Retinal pigment epithelial cell (primary cell): ENCODE measurements around the gene EHBP1L1.

Source experiments
- DNase-seq: peaks from one replicate; pipeline ENCODE4 v3.0.0-alpha.2; 2010; ENCODE audit warnings: low read depth
- H3K4me3 ChIP-seq: 2 replicates; pipeline ENCODE4 v1.5.1; 2011; ENCODE audit warnings: mild to moderate bottlenecking, low read length, control low read depth, moderate library complexity
- TF ChIP-seq, protein P1 (sequence below): conservative IDR thresholded peaks from 2 replicates; pipeline ENCODE4 v1.5.1; 2011; ENCODE audit warnings: low read depth, low read length, control low read depth, inconsistent platforms

Gene EHBP1L1

DNA sequence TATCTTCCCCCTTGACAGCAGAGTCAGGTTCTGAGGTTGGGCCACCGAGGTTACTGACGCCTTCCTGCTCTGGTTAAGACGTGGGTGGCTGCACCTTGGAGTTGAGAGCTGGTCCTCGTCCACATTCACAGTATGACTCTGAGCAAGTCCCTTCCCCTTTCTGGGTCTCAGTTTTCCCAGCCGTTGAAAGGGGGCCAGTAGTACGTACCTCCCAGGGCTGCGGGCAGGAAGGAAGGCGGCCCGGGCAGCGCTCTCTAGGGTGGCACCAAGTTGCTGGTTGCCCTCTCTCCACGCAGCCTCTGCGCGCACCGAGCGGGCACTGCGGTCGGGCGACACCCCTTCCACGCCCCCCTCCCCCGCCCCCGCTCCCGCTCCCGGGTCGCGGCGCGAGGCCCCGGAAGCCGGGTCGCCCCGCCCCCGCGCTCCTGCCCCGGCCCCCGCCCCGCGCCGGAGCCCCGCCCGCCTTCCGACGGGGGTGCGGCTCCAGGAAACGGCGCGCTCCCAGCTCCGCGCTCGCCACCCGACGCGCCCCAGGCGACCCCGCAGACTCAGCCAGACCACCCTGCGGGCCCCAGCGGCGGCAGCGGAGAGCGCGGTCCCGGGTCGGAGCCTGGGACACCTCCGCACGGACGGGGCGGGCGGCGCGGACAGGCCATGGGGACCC is at the start of gene EHBP1L1:
TSS of gene EHBP1L1 (plus strand) at position 486 of the 664 bp plus-strand sequence. CDS start 250 bp downstream, outside the sequence.
- TF ChIP-seq, protein P1, sequence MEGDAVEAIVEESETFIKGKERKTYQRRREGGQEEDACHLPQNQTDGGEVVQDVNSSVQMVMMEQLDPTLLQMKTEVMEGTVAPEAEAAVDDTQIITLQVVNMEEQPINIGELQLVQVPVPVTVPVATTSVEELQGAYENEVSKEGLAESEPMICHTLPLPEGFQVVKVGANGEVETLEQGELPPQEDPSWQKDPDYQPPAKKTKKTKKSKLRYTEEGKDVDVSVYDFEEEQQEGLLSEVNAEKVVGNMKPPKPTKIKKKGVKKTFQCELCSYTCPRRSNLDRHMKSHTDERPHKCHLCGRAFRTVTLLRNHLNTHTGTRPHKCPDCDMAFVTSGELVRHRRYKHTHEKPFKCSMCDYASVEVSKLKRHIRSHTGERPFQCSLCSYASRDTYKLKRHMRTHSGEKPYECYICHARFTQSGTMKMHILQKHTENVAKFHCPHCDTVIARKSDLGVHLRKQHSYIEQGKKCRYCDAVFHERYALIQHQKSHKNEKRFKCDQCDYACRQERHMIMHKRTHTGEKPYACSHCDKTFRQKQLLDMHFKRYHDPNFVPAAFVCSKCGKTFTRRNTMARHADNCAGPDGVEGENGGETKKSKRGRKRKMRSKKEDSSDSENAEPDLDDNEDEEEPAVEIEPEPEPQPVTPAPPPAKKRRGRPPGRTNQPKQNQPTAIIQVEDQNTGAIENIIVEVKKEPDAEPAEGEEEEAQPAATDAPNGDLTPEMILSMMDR = no peak
- no peak for DNase-seq
- H3K4me3 ChIP-seq = peak within 1 kb of the TSS; percentile 50

DNA sequence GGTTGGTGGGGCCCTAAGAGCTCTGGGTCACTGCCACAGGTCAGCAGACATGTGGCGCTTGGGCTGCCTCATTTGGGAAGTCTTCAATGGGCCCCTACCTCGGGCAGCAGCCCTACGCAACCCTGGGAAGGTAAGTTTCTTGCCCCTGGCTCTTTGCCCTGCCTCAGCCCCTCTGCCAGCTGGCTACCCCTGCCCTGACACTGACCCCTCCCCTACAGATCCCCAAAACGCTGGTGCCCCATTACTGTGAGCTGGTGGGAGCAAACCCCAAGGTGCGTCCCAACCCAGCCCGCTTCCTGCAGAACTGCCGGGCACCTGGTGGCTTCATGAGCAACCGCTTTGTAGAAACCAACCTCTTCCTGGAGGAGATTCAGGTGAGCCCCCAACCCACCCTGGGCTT is 49.1 kb upstream of the EHBP1L1 start:
- DNase-seq = no peak
- H3K4me3 ChIP-seq = no peak overlapping the region
- TF ChIP-seq, protein P1 = no peak

DNA sequence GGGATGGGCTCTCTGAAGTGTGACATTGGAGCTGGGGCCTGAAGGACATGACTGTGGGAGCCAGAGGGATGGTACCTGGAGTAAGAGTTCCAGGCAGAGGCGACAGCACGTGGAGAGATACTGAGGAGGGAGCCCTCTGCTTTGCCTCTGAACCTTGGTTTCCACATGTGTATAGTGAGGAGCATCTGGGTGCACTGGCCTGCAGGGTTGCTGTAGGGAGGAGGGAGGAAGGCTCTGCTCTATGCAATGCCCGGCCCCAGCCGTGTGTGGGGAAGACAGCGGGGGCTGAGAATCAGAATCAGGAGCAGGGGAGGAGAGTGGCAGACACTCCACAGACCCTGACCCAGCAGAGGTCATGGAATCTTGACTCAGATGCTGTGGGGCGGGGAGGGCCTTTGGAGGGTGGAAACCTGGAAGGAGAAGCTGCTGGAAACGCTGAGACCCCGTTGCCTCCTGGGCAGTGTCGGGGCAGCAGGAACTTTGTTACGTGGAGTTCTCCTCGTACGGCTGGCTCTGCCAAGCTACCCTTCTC is 47.0 kb upstream of the EHBP1L1 start:
- TF ChIP-seq, protein P1 = no peak
- no peak for DNase-seq
- no peak overlapping the region for H3K4me3 ChIP-seq

DNA sequence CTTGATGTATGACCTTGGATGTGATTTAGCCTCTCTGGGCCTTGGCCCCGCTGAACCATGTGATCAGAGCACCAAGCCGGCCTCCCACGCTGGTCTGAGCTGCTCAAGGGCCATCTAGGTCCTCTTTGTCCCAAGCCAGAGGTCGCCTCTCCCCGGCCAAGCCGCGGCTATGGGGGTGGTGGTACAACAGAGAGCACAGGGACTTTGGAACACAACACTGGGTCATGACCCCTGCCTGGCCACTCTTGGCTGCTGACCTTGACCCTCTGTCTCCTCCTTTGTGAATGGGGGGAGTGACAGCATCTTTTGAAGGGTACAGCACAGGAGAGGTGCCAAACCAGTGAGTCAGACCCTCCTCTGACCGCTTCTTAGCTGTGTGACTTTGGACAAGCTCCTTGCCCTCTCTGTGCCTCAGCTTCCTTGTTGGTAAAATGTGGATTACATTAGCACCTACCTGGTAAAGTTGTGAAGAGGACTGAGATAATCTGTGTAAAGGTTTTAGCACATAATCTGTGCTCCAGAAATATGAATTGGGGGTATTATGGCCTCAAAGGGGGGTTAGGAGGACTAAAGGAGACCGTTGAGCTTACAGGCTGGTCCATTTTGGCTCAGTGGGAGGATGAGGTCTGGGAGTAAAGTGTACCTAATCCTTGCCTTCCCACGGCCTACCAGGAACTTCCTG is 46.2 kb upstream of the EHBP1L1 start:
- no peak for DNase-seq
- H3K4me3 ChIP-seq = no peak overlapping the region
- TF ChIP-seq, protein P1 = no peak

DNA sequence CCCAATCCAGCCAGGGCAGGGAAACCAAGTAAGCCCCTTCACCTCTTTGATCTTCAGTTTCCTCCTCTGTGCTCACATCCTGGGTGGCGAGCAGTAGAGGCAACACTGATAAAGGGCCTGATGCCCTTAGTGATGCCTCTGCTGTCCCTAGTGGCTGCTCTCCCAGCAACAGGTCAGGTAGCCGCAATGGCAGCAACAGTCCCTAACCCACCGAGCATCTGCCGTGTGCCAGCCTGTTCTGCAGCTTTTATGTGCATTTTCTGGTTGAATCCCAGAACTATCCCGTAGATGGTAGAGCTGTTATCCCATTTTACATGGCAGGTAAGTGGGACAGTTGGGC is 45.7 kb upstream of the EHBP1L1 start:
- H3K4me3 ChIP-seq = no peak overlapping the region
- TF ChIP-seq, protein P1 = peak; percentile 40
- no peak for DNase-seq

DNA sequence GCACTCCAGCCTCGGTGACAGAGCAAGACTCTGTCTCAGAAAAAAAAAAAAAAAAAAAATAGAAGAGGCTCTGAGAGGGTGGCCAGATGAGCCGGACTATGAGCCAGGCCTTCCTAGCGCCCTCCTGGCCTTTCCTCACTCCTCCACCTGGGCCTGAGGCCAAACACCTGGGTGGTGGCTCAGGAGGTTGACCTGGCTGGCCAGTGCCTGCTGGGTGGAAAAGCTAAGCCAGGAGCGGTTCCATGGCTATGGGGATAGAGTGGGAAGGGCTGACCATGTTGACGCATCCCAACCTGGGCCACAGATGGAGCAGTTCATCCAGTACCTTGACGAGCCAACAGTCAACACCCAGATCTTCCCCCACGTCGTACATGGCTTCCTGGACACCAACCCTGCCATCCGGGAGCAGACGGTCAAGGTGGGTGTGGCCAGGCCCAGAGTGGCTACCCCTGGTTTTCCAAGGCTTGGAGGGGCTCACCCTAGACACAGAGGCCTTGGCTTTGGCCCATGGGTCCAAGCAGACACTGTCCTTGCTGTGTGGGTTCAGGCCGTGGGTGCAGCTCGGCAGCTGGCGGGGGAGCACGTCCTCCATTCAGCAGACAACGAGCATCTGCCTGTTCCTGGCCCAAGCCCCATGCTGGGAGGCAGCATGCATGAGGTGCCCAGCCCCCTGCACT is 43.3 kb upstream of the EHBP1L1 start:
- TF ChIP-seq, protein P1 = no peak
- no peak overlapping the region for H3K4me3 ChIP-seq
- no peak for DNase-seq
